Breast epithelium (tissue), 3 donors: ENCODE data around the gene HAO1.

Experiments
- POLR2A ChIP-seq: fragments of 450-650 bp; IDR thresholded peaks from one replicate; pipeline ENCODE4 v1.6.1; 2016; ENCODE audit warnings: antibody characterized with exemption, mild to moderate bottlenecking, moderate library complexity
- POLR2AphosphoS5 ChIP-seq, 3 donors: sonication (generic); formaldehyde crosslinking; IDR thresholded peaks; one replicate each; pipeline ENCODE4 v1.6.1; 2017; ENCODE audit warnings: antibody characterized with exemption in 3 of 3
- TF ChIP-seq, protein P1 (sequence below), 3 donors: fragments of 450-650 bp; IDR thresholded peaks; one replicate each; pipeline ENCODE4 v1.5.1; 2016 to 2017; ENCODE audit warnings: antibody characterized with exemption in 3 of 3, mild to moderate bottlenecking in 3 of 3, moderate library complexity in 3 of 3

DNA sequence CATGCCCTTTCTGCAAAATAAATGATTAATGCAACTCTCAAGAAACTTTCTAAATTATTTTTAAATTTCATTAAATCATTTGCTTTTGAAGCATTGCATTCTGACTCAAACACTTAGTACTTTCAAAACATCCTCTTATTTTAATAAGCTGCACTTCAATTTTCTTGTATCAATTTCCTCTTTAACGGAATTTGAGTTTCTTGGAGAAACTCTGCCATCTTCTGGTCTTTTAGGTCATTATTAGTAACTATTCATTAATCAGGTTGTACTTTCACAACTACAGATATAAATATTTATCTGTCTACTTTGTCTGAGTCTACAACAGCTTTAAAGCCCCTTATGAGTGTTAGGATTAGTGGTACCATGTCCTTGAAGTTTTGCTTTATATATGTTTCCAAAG is 49.1 kb upstream of the HAO1 start:
- TF ChIP-seq, protein P1, sequence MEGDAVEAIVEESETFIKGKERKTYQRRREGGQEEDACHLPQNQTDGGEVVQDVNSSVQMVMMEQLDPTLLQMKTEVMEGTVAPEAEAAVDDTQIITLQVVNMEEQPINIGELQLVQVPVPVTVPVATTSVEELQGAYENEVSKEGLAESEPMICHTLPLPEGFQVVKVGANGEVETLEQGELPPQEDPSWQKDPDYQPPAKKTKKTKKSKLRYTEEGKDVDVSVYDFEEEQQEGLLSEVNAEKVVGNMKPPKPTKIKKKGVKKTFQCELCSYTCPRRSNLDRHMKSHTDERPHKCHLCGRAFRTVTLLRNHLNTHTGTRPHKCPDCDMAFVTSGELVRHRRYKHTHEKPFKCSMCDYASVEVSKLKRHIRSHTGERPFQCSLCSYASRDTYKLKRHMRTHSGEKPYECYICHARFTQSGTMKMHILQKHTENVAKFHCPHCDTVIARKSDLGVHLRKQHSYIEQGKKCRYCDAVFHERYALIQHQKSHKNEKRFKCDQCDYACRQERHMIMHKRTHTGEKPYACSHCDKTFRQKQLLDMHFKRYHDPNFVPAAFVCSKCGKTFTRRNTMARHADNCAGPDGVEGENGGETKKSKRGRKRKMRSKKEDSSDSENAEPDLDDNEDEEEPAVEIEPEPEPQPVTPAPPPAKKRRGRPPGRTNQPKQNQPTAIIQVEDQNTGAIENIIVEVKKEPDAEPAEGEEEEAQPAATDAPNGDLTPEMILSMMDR (IDR thresholded peaks at IDR 0.05), result no peak
- TF ChIP-seq POLR2AphosphoS5 (IDR thresholded peaks at IDR 0.05), result no peak
- TF ChIP-seq POLR2A, result no peak
